PFSK-1 (cell line): ENCODE results near the gene UST.

Source experiments
- FOXP2 ChIP-seq: optimal IDR thresholded peaks from 2 replicates; pipeline ENCODE3; 2011; ENCODE audit warnings: borderline replicate concordance, control low read depth, inconsistent platforms; ENCODE audit not compliant: insufficient read depth; ENCODE audit errors: extremely low read length, extremely low read depth
- POLR2AphosphoS5 ChIP-seq: IDR thresholded peaks from 2 replicates; pipeline ENCODE4 v1.6.1; 2012; ENCODE audit warnings: low read depth, mild to moderate bottlenecking, control low read depth, low read length, moderate library complexity
- TAF1 ChIP-seq: IDR thresholded peaks from 2 replicates; pipeline ENCODE4 v1.6.1; 2012; ENCODE audit warnings: low read length, control low read depth, borderline replicate concordance; ENCODE audit not compliant: insufficient read depth

DNA sequence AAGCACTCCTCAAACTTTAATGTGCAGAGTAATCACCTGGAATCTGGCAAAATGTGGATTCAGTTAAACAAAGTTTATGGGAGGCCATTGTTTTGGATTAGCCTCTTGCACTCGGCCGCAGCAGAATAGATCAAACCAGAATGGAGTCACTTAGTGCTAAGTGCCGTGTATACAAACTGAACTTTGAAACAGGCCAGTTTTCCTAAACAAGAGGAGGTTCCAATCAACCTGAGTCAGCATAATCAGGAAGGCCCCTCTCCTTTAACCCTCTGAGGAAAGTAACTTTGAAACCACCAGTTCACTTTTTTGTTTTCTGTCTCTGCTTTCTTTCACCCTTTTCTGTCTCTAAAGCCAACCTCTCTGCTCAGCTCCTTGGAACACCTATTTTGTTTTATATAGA lies 92.2 kb downstream of the UST start:
- no peak for TF ChIP-seq TAF1
- TF ChIP-seq POLR2AphosphoS5: no peak
- no peak for TF ChIP-seq FOXP2
